ENCODE results near the gene PDIK1L.

Gene PDIK1L

DNA sequence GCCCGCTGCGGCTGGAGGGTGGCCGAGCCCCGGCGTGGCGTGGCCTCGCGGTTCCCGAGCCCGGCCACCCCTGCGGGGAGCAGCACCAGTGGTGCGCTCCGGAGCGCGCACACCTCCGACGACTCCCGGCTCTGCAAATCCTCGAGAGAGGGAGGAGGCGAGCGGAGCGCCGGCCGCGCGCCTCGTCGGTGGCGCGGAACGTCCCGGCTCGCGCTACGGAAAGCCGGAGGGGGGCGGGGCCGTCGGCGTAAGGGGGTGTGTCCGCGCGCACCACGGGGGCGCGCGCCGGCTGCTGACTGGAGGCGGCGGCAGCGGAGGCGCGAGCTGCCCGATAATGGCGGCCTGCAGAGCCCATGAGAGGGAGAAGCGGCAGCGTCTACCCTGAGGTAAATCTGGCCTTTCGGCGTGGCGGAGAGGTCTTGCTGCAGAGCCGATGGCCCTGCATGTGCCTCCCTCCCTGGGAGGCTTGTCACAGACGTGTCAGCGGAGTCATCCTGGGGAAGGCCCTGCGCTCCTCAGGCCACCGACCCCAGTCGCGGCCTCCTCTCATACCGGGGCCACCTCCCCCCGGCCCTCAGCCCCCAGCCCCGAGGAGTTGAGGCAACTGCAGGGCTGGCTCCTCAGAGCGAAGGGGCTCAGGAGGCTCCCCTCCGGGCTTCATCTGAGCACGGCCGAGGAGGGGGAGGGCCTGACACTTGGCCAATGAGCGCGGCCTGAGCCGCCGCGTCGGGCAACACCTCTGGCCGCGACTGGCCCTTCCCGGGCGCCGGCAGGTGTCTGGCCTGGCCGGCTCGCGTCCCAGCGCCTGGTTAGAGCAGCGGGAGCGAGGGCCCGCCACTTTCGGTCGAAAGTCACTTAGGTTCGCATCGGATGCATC lies at the start of gene PDIK1L:
Gene PDIK1L (plus strand): TSS at position 295 of the 877 bp plus-strand sequence. CDS start 2,485 bp downstream, outside the sequence.
- peak; percentile 98 for DNase-seq

DNA sequence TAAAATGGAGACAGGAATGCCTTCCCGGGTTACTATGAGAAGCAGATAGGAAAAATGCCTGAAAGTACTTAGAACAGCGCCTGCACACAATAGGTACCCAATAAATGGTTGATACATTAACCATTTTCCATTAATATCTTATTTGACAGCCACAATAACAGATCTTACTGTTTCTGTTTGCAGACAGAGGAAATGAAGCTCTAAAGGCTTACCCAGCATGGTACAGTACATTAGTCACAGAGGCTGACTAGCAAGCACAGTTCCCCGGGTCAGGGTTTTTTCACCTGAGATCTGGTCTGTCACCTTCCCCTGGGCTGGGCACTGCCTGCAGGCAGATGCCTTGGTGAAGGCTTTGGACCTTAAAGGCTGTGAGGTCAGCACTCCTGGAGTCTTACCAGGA lies 47.1 kb upstream of the PDIK1L start:
- DNase-seq = no peak

DNA sequence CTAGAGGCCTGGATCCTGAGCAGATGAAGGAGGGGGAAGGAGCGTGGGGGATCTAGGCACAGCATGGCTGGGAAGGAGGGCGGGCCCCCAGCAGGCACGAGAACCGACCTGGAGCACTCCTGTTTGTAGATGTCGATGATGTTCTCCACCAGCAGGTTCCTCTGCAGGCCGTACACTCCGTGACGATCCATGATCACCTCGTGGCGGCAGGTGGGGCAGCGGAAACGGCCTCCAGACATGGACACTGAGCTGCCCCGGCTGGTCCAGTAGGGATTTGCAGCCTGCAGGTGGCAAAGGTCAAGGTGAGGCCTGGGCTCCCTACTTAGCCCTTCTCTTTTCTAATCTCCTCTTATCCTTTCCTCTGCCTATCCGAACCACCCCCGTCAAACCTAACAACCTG lies 45.5 kb upstream of the PDIK1L start:
- DNase-seq = no peak

DNA sequence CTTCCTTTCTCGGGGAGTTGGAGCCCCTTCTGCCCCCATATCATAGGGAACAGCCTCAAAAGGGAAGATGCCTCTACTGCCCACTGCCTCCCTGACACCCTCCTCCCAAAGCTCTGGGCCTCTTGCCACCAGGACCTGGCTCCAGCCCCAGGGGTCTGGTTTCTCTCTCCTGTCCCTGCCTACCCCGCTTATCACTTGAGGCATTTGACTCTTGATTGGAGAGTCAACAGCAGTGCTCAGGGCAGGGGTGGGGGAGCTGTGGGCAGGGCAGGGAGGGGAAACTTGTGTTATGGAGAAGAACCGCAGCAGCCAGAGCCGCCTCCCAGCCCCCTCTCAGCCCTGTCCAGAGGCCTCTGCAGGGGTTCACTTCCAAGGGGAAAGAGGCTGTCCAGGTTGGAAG lies 44.8 kb upstream of the PDIK1L start:
- DNase-seq = no peak

DNA sequence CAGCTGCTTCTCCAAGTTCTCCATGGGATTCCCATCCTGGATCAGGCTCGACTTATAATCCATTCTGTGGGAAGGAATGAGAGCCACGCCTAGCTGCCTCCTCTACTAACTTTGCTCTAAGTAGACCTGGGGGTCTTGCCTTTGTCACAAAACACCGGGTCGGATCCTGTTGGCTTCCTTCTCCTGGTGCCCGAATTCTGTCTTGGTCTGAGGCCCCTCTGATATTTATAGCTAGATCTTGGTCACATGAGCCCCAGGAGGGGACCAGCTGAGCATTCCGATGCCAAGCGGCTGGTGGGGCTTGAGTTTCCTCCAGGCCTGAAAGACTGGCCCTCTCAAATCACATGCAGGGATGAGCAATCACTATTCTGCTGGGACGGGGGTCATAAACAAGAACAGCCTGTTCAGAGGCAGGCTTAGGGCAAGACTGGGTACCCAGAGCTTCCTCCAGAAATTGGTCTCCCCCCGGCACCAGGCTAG lies 44.2 kb upstream of the PDIK1L start, which contains the start of gene TRIM63:
Gene TRIM63 (minus strand): TSS at position 199 of the 480 bp plus-strand sequence. CDS start 136 bp downstream, at position 63.
- DNase-seq = no peak

DNA sequence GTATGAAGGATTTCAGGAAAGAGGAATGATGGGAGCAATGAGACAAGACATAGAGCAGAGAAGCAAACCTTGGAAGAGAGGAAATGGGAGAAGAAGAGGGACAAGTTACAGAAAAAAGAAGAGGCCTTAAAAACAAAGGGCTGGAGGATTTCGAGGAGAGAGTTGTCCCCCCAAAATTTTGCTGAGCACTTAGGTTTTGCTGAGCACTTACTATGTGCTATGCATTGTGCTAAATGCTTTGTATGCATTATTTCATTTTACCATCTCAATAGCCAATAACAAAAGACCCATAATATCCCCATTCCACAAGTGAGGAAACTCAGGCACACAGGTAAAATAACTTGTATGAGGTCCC lies 41.7 kb upstream of the PDIK1L start:
- DNase-seq = no peak

DNA sequence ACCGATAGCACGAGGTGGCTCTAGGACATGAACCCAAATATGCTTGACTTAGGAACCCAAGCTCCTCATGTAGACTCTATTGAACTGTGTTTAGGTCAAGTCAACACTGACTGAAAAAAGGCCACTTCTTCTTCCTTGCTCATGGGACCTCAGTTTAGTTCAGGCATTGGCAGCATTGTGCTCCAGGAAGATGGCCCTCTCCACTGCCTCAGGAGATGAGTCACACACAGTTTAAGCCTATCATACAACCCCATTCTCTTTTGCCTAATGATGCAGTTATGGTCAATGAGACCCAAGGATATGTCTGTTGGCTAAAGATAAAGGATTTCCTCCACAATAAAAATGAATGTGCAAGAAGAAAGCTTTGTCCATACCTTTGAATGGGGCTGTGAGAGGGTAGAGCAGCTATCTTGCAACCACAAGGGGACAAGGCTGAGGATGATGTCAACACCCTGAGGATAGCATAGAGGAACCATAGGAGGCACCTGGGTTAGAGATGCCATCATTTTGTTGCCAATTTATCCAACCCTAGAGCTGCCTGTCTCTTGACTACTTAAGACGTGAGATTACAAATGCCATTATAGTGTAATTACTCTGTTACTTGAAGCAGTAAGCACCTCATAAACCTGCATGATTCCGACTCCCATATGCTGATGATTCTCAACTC lies 41.2 kb upstream of the PDIK1L start:
- DNase-seq = no peak

DNA sequence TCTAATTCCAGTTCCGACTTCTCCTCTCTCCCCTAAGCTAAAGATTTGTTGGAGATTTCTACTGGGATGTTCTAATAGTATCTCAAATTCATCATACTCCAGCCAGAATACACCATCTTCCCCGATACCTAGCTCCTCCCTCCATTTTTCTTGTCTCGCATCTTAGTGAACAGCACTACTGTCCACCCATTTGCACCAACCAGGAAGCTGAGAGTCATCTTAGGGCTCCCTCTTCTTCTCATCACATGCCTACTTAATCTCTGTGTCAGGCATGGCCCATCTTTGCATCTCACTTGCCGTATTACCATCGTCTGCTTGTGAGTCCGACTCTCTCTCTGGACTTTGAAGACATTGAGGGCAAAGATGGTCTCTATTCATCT lies 40.7 kb upstream of the PDIK1L start:
- no peak for DNase-seq

DNA sequence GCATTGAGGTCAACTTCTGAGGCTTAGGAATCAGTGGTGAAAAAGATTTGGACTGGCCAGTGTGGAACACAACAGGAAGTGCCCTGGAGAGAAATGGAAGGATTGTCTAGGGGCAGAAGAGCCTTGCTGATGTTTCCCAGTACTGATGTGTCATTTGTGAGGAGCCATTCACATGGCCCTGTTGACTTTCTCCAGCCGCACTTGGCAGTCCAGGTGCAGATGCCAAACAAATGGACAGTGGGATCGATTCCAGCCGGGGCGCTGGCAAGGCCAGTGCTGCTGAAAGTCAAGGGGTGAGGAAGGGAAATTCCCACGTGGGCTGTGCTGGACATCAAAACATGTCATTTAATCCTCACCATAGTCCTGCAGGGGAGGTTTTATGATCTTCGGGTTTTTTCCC lies 39.3 kb upstream of the PDIK1L start:
- DNase-seq = no peak

DNA sequence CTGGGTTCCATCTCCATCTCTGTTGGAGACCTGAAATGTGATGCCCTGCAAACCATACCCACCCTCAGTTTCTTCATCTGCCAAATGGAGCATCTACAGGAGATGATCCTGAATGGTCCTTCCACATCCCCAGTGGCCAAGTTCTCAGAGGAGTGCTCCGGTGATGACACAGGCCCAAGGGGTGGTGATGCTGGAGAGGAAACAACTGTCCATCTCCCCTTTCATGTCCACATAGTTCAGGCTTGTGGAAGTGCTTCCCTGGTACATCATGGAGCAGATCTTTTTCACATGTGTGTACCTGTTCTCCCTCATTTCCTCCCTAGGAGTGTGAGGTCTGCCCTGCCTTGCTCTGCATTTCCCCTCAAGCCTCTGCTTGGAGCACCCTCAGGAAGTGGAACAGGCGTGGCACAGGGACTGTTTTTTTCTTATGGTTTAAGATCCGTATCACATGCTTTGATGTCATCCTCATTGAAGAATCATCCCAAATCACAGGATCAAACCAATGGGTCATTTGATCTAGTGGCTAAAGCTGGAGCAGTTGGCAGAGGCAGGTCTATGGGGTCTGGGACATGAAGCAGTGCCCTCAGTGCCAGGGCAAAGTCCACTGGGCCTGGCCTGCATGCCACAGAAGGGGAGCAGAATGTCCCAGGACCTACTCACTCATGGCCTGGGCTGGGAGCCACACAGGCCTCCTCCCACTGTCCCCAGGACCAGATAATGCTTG lies 36.0 kb upstream of the PDIK1L start:
- no peak for DNase-seq

DNA sequence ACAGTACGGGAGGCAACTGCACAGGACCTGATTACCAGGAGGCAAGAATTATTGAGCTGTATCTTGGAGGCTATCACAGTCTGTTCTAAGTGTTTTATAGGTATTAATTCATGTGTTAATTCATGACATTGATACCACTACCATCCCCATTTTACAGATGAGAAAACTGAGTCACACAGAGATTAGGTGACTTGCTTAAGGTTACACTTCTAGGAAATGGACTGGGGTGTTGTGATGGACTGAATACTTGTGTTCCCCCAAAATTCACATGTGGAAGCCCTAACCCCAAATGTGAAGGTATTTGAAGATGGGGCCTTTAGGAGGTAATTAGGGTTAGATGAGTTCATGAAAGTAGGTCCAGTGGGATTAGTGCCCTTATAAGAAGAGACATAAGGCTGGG lies 34.1 kb upstream of the PDIK1L start:
- DNase-seq = no peak

DNA sequence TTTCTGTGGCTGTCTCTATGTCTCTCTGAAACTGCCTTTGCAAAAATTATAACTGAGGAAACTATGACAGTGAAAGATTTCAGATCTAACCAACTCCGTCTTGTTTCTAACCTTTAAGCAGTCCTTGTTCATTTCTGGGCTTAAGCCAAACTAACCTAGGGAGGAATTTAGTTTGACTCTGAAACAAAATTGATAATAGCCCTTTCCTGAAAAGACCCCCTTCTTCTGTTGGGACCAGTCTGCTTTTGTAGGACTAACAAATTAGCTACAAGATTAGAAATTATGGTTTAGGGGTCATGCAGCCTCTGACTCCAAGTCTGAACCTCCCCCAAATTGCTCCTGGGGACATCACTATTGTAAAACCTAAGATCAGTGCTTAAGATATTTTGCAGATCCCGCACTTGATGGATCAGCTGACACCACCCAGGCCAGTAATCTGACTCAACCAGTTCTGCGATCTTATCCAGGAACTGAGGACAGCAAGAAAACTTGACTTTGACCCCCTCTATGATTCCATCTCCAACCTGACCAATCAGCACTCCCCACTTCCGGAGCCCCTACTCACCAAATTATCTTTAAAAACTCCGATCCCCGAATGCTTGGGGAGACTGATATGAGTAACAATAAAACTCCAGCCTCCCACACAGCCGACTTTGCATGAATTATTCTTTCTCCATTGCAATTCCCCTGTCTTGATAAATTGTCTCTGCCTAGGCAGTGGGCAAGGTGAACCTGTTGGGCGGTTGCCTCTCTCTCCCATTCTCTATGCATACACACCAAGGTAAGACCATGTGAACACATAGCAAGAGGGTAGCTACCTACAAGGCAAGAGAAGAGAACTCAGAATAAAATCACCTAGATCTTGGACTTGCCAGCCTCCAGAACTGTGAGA lies 33.1 kb upstream of the PDIK1L start:
- no peak for DNase-seq

DNA sequence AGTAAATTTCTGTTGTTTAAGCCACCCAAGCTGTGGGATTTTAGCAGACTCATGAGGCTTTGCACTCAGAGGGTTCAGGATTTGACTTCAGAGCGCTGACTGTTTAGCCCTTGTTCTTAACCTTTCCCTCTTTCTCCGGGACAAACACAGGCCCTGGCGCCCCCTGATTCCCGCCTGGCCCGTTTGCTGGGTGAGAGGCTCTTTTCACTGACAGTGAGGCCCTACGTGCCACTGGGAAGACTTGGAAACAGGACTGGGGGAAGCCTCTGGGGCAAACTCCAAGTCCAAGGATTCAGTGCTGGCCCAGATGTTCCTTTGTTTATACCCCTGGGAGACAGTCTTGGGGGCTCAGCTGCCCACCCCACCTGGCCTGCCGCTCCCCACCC lies 32.5 kb upstream of the PDIK1L start:
- DNase-seq = no peak

DNA sequence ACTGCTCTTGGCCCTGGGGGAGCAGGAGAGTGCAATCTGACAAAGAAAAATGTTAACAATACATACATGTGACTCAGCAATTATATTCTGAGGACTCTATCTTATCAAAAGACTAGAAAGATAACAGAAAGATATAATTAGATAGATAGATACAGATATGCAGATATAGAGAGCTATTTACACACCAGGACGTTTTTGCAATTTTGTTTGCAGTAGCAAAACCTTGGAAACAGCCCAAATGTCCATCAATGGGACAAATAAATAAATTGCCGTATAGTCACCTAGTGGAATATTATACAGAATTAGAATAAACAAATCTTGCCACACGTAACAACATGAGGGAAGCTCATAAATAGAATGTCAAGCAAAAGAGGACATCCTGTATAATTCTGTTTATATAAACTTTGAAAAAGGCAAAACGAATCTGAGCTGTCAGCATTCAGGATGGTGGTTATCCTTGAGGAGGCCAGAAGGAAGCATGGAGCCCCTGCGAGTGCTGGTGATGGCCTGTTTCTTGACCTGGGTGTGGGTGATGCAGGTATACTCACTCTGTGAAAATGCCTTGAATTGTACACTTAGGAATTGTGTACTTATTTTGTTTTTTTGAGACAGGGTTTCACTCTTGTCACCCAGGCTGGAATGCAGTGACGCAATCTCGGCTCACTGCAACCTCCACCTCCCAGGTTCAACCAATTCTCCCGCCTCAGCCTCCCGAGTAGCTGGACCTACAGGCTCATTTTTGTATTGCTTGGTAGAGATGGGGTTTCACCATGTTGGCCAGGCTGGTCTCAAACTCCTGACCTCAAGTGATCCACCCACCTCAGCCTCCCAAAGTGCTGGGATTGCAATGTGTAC lies 31.4 kb upstream of the PDIK1L start:
- no peak for DNase-seq

DNA sequence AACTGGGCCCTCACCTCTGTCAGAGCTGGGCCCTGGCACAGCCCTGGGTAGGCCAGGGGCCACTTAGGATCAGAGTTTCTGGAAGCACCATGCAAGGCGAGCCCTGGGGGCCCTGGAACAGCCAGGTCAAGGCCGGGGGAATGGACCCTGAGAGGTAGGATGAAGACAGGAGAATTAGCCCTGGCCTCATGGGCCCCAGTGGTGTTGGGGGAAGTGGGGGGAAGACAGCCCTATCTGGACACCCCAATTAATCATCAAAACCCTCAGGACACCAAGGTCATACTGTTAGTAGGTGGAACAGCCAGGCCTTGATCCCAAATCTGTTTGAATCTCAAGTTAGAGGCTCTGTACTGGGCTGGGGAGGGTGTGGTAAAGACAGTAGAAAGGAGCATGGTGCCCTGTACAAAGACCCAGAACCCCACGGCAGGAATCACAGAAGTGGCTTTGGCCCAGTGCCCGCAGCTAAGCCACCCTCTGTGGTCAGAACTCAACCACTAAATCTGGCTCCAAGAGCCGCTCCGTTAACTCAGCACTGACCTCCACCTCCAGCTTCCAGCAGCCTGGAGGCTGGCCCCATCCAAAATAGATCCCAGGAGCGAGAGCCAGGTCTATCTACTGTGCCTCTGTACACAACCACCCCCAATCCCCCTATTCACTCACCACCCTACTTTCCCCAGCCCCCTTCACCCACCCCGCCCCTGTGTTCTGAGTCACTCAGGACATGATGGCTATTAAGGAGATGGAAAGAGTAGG lies 30.2 kb upstream of the PDIK1L start:
- DNase-seq = no peak

DNA sequence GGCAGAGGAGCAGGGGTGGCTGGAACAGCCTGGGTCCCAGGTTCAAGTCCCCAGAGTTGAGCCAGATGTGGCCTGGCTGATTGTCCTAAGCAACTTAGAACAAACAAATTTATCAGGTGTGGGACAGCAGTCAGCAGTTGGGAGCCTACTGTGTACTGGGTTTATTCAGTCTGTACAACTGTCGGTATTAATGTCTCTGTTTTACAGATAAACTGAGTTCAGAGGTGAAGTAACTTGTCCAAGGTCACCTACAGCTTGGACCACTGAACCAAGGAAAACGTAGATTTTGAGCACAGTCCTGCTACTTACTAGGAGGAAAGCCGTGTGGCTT lies 29.6 kb upstream of the PDIK1L start:
- DNase-seq = no peak

DNA sequence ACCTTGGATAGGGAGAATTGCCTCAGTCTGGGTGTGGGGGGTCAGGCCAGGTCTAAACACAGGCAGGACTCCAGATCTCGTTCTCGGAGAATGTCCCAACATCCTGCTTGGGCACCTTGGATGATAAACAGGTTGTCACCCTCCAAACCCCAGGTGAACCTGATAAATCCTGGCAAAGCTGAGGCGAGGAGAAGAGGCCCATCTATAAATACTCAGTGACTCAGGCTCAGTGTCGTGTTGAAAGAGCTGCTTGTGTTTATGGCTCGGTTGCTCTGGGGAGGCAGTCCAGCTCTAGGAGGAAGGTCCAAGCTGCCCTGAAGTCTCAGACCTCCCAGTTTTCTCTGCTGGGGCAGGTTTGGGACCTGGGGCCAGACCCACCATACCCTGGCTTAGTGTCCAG lies 28.4 kb upstream of the PDIK1L start:
- DNase-seq = no peak

DNA sequence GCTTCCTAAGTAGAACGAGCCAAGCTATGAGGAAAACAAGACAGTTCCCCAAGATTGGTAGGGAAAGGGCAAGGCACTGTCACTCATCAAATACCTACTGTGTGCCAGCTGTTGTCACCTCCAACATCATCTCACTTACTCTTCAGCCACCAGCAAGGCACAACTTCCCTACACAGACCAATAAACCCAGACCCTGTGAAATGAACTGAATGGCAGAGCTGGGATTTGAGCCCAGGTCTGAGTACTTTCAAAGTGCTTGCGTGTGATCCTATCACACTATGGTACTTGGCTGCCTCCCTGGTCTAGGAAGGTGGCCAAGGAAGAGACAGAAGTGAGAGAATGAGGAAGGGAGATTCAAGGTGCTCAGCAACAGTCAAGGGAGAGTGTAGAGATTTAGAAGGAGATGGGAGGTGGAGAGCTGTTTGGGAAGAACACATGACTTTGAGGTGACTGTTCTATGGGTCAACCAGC lies 27.5 kb upstream of the PDIK1L start:
- no peak for DNase-seq

DNA sequence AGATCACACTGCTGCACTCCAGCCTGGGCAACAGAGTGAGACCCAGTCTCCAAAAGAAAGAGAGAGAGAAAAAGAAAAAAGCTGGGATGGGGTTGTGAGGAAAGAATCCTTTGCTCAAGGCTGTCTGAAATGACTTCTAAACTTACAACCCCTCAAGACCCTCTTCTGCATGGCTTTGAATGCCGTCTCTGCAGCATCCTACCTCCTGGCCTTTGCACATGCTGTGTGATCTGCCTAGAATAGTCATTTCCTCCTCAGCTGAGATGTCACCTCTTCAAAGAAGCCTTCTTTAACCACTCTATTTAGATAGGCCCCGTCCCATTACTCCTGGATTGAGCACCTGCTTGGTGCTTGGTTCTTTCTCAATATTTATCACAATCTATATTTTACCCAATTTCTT lies 26.8 kb upstream of the PDIK1L start:
- DNase-seq = no peak

DNA sequence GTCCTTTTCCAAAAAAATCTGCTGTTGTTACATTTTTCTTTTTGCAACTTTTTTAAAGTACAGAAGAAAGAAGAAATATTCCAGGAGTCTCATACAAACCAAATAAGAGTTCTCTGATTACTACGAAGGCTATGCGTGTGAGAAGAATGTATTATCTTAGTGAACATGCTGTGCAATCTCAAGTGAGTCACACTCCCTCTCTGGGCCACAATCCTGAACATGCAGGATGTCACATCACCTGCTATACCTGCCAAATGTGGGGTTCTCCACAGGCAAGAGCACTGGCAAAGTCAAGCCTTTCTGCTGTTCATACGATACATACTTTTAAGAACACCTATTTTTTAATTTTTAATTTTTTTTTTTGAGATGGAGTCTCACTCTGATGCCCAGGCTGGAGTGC lies 22.5 kb upstream of the PDIK1L start:
- DNase-seq = no peak

DNA sequence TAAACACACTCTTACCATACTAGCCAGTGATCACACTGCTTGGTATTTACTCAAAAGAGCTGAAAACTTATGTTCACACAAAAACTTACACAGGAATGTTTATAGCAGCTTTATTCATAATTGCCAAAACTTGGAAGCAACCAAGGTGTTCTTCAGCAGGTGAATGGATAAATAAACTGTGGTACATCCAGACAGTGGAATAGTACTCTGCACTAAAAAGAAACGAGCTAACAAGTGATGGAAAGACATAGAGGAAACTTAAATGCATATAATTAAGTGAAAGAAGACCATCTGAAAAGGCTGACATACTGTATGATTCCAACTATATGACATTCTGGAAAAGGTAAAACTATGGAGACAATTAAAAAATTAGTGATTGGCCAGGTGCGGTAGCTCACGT lies 20.7 kb upstream of the PDIK1L start:
- no peak for DNase-seq
